Mucosa of descending colon (tissue), 3 donors: ENCODE results near the gene NR2E1. TPM values are rescaled to one million over a fixed set of nuclear protein-coding genes. Genes with fewer than 3 reads are reported as not detected.

ENCODE experiments used
- ATAC-seq: fragments of 200-7000 bp; cut with Tn5 transposase; one replicate; pipeline ENCODE4 v1.9.1; 2020; ENCODE audit warnings: mild to moderate bottlenecking, moderate library complexity
- DNase-seq, 3 donors: peaks; one replicate each; pipeline ENCODE4 v3.0.0-alpha.2; 2020
- H3K36me3 ChIP-seq: fragments of 200-600 bp; one replicate; pipeline ENCODE4 v1.8.0; 2021; ENCODE audit warnings: low read depth, mild to moderate bottlenecking
- H3K4me1 ChIP-seq: fragments of 200-600 bp; one replicate; pipeline ENCODE4 v1.8.0; 2021; ENCODE audit warnings: low read depth, mild to moderate bottlenecking
- H3K4me3 ChIP-seq: fragments of 200-600 bp; one replicate; pipeline ENCODE4 v1.8.0; 2021; ENCODE audit warnings: mild to moderate bottlenecking
- H3K9me3 ChIP-seq: fragments of 200-600 bp; one replicate; pipeline ENCODE4 v1.8.0; 2021; ENCODE audit warnings: mild to moderate bottlenecking
- intact Hi-C, 2 donors: fragments of 100-400 bp; cut with DNase I in 1 of 2; cut with micrococcal nuclease in 1 of 2; formaldehyde crosslinking; loops; one replicate each; pipeline versions ENCODE4 v1.11.0 to v1.11.1; 2022; cut with DNase I, micrococcal nuclease
- total RNA-seq, 3 donors: library from RNA; stranded (reverse); fragmentation: NEBNext Ultra II Directional in 2 of 3; extraction: Animal tissue kit (Norgen Biotek cat#: 25700) in 2 of 3; gene quantifications; one replicate each; pipeline versions ENCODE4 v1.2.1 to v1.2.4, GENCODE V29; 2021 to 2023
- TF ChIP-seq, protein P1 (sequence below): fragments of 200-600 bp; IDR thresholded peaks from one replicate; pipeline ENCODE4 v1.8.0; 2022; ENCODE audit warnings: antibody characterized with exemption, mild to moderate bottlenecking
- donor health status: DM: no; HTN: no; CAD: no; lungs with moderate emphysema.
- donor health status: DM: no; HTN: no; CAD: no.
- donor health status: DM: no; HTN: yes; CAD: no.

NR2E1 gene
- total RNA-seq, 3 donors from 2014 or later, result not detected

GRCh38 chr6:108156938-108157233 lies 8.9 kb upstream of the NR2E1 start:
- DNase-seq (no peak), ATAC-seq (no peak)
- Histone ChIP-seq H3K4me1 (peaks cover 14% of the 10 kb centered on the region), H3K9me3 (no peaks in the 10 kb centered on the region), H3K36me3 (no peaks in the 10 kb centered on the region), H3K4me3 (no peak overlapping the region)
- TF ChIP-seq, protein P1, sequence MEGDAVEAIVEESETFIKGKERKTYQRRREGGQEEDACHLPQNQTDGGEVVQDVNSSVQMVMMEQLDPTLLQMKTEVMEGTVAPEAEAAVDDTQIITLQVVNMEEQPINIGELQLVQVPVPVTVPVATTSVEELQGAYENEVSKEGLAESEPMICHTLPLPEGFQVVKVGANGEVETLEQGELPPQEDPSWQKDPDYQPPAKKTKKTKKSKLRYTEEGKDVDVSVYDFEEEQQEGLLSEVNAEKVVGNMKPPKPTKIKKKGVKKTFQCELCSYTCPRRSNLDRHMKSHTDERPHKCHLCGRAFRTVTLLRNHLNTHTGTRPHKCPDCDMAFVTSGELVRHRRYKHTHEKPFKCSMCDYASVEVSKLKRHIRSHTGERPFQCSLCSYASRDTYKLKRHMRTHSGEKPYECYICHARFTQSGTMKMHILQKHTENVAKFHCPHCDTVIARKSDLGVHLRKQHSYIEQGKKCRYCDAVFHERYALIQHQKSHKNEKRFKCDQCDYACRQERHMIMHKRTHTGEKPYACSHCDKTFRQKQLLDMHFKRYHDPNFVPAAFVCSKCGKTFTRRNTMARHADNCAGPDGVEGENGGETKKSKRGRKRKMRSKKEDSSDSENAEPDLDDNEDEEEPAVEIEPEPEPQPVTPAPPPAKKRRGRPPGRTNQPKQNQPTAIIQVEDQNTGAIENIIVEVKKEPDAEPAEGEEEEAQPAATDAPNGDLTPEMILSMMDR, result no peak
- intact Hi-C loops, result no loop called here

- H3K36me3 ChIP-seq, result no peaks in the 10 kb centered on the region
- intact Hi-C loops, result no loop called here
- H3K4me3 ChIP-seq, result no peak overlapping the region
- no peak for DNase-seq
- H3K9me3 ChIP-seq, result no peaks in the 10 kb centered on the region
- TF ChIP-seq, protein P1, result no peak
- no peak for ATAC-seq
- peaks cover 14% of the 10 kb centered on the region for H3K4me1 ChIP-seq
Measured at GRCh38 chr6:108157234-108157980, 8.4 kb upstream of the NR2E1 start.

DNA sequence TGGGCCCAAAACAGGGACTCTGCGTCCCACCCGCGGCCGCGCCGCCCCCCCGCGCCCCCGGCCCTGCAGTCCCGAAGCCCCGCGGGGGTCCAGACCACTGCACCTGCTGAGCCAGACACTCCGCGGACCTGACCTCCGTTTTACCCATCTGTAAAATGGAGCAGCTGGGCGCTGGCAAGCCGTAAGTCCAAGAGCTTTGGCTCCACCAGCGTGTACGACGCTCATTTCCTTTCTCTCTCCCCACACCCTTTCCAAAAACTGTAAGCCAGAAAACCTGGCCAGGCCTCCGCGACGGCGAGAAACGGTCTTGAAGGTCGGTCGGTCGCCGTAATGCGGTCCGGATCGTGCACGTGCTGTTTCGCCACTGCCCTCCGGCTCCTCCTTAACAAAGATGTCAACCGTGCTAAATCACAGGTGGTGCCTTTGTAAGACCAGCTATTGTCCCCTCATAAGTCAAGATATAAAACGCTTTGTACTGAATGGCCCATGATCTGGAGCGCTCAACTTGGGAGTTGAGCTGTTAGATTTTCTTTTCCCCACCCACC lies 7.8 kb upstream of the NR2E1 start:
- intact Hi-C loops, result no loop called here
- no peaks in the 10 kb centered on the region for H3K36me3 ChIP-seq
- ATAC-seq (no peak), DNase-seq (no peak)
- no peaks in the 10 kb centered on the region for H3K9me3 ChIP-seq
- H3K4me1 ChIP-seq, result peaks cover 14% of the 10 kb centered on the region
- no peak overlapping the region for H3K4me3 ChIP-seq
- TF ChIP-seq, protein P1, result no peak

DNA sequence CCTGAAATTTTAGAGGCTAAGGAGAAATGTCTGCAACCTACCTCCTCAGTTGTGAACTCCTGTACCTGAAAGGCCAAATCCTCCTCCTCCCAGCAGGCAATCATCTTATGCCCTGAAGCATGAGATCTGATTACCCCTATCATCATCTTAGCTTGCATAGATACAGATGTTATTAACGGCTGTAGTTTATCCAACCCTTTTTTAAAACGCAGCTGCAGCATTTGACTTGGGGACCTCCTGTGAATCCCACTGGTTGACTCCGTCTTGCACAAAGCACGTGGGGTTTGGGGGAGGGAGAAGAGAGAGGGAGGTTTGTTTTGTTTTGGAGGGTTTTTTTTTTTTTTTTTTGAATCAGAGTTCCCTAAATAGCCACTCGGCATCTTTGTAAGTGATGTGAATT lies 5.8 kb upstream of the NR2E1 start:
- no peak for DNase-seq
- TF ChIP-seq, protein P1, result no peak
- intact Hi-C loops, result no loop called here

DNA sequence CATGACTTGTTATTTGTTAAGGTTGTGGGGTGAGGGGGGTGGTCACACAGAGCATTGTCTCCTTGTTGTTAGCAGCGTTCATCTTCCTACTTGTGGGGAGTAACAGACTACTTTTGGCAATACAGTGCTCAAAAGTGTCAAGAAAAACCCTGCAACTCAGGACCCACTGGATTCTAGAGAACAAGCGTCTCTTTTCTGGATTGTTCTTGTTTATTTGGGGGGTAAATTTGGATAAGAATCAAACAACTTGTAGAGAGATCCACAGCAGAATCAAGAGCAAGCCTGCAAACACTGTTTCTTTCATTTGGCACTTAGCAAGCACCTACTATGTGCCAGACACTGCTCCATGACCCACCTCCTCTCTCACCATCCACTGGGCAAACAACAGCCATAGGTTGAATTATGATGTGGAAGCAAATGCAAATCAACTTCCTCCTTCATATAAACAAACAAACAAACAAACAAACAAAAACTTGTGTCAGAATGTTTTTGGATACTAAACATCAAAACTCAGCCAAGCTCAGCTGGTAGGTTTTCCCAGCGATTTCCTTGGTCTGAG lies 4.0 kb upstream of the NR2E1 start:
- H3K9me3 ChIP-seq, result no peaks in the 10 kb centered on the region
- peaks cover 24% of the 10 kb centered on the region for H3K4me1 ChIP-seq
- no peaks in the 10 kb centered on the region for H3K36me3 ChIP-seq
- no peak for ATAC-seq
- intact Hi-C loops, result no loop called here
- TF ChIP-seq, protein P1, result no peak
- no peak for DNase-seq
- no peak overlapping the region for H3K4me3 ChIP-seq

More for the DNA sequence above, 5.8 kb upstream of the NR2E1 start:
- no peak overlapping the region for H3K4me3 ChIP-seq
- H3K9me3 ChIP-seq, result no peaks in the 10 kb centered on the region
- peaks cover 19% of the 10 kb centered on the region for H3K4me1 ChIP-seq
- ATAC-seq, result no peak
- H3K36me3 ChIP-seq, result no peaks in the 10 kb centered on the region
